Measurements from ENCODE around the gene ADGRB3.
"Not testable (repeated sequence)": the region's sequence is repeated elsewhere in the genome, so short reads cannot be mapped to it uniquely, and the experiment has no call there.

Gene ADGRB3

GRCh38 chr6:68747110-68747790, 112.2 kb downstream of the ADGRB3 start:
- intact Hi-C loops (cut with DNase I; ENCODE audit: low total_unique reads): no loop called here
- Histone ChIP-seq H3K4me3 (no peak overlapping the region), H3K27ac (no peak overlapping the region), H3K9me3 (no peaks in the 10 kb centered on the region), H3K27me3 (no peaks in the 10 kb centered on the region), H3K36me3 (no peaks in the 10 kb centered on the region), H3K4me1 (no peaks in the 10 kb centered on the region)
- DNase-seq: no peak
- no peak for TF ChIP-seq CTCF (IDR thresholded peaks at IDR 0.05)

GRCh38 chr6:68747832-68748231, 112.8 kb downstream of the ADGRB3 start:
- DNase-seq; H3K36me3 ChIP-seq; H3K27ac ChIP-seq; intact Hi-C loops (cut with DNase I; ENCODE audit: low total_unique reads); H3K4me3 ChIP-seq; H3K9me3 ChIP-seq; H3K4me1 ChIP-seq; H3K27me3 ChIP-seq: not testable (repeated sequence)

GRCh38 chr6:68754681-68755213, 119.7 kb downstream of the ADGRB3 start:
- TF ChIP-seq CTCF (IDR thresholded peaks at IDR 0.05): no peak
- no peak for DNase-seq
- Histone ChIP-seq H3K36me3 (no peaks in the 10 kb centered on the region), H3K4me3 (no peak overlapping the region), H3K9me3 (no peaks in the 10 kb centered on the region), H3K4me1 (no peaks in the 10 kb centered on the region), H3K27me3 (no peaks in the 10 kb centered on the region), H3K27ac (no peak overlapping the region)
- intact Hi-C loops (cut with DNase I; ENCODE audit: low total_unique reads): no loop called here

GRCh38 chr6:68756454-68757375, 121.6 kb downstream of the ADGRB3 start:
- no peaks in the 10 kb centered on the region for H3K27me3 ChIP-seq
- no peaks in the 10 kb centered on the region for H3K4me1 ChIP-seq
- TF ChIP-seq CTCF (IDR thresholded peaks at IDR 0.05): no peak
- no peaks in the 10 kb centered on the region for H3K9me3 ChIP-seq
- H3K36me3 ChIP-seq: no peaks in the 10 kb centered on the region
- intact Hi-C loops (cut with DNase I; ENCODE audit: low total_unique reads): no loop called here
- no peak for DNase-seq
- H3K4me3 ChIP-seq: no peak overlapping the region
- H3K27ac ChIP-seq: no peak overlapping the region

- Histone ChIP-seq H3K27me3 (no peaks in the 10 kb centered on the region), H3K9me3 (no peaks in the 10 kb centered on the region), H3K4me3 (no peak overlapping the region), H3K27ac (no peak overlapping the region), H3K36me3 (no peaks in the 10 kb centered on the region), H3K4me1 (no peaks in the 10 kb centered on the region)
- no peak for DNase-seq
- intact Hi-C loops (cut with DNase I; ENCODE audit: low total_unique reads): no loop called here
- no peak for TF ChIP-seq CTCF (IDR thresholded peaks at IDR 0.05)
Observed at GRCh38 chr6:68757821-68758220, 122.7 kb downstream of the ADGRB3 start.

GRCh38 chr6:68758559-68758958, 123.5 kb downstream of the ADGRB3 start:
- Histone ChIP-seq H3K36me3 (no peaks in the 10 kb centered on the region), H3K27ac (no peak overlapping the region), H3K27me3 (no peaks in the 10 kb centered on the region), H3K4me1 (no peaks in the 10 kb centered on the region), H3K4me3 (no peak overlapping the region), H3K9me3 (no peaks in the 10 kb centered on the region)
- no peak for DNase-seq
- TF ChIP-seq CTCF (IDR thresholded peaks at IDR 0.05): no peak
- intact Hi-C loops (cut with DNase I; ENCODE audit: low total_unique reads): no loop called here
